ENCODE measurements around the gene SNAPIN. TPM values are rescaled to one million over a fixed set of nuclear protein-coding genes. Genes with fewer than 3 reads are reported as not detected.

SNAPIN gene
- total RNA-seq, 3 donors from 2014 or later = 22.6 to 33.7 (median 25.4) TPM

- no peak for ATAC-seq
Observed at GRCh38 chr1:153614906-153615305, 43.6 kb upstream of the SNAPIN start.

GRCh38 chr1:153615406-153615805 is 43.1 kb upstream of the SNAPIN start:
- intact Hi-C loops (cut with DNase I, micrococcal nuclease) = no loop called here
- H3K4me1 ChIP-seq (ENCODE audit: low read depth) = peaks cover 25% of the 10 kb centered on the region
- H3K36me3 ChIP-seq (ENCODE audit: low read depth) = no peaks in the 10 kb centered on the region
- no peak for TF ChIP-seq CTCF (IDR thresholded peaks at IDR 0.05)
- peak in 1 of 3 donors; percentile 46 for DNase-seq
- no peak for ATAC-seq
- no peak overlapping the region for H3K4me3 ChIP-seq
- no peaks in the 10 kb centered on the region for H3K9me3 ChIP-seq

More at GRCh38 chr1:153614906-153615305, 43.6 kb upstream of the SNAPIN start:
- intact Hi-C loops (cut with DNase I, micrococcal nuclease) = no loop called here
- Histone ChIP-seq H3K4me3 (no peak overlapping the region), H3K36me3 (ENCODE audit: low read depth) (no peaks in the 10 kb centered on the region), H3K4me1 (ENCODE audit: low read depth) (peaks cover 30% of the 10 kb centered on the region), H3K9me3 (no peaks in the 10 kb centered on the region)
- peak in 1 of 3 donors; percentile 32 for DNase-seq
- no peak for TF ChIP-seq CTCF (IDR thresholded peaks at IDR 0.05)

- Histone ChIP-seq H3K36me3 (ENCODE audit: low read depth) (no peaks in the 10 kb centered on the region), H3K4me3 (no peak within 1 kb of the TSS), H3K4me1 (ENCODE audit: low read depth) (peaks cover 17% of the 10 kb centered on the region), H3K9me3 (no peaks in the 10 kb centered on the region)
- no peak for TF ChIP-seq CTCF (IDR thresholded peaks at IDR 0.05)
- intact Hi-C loops (cut with DNase I, micrococcal nuclease) = no loop called here
- ATAC-seq = peak; percentile 79
- DNase-seq = peak; percentile 93 to 96 (median 94)
Observed at GRCh38 chr1:153616144-153616916, 42.2 kb upstream of the SNAPIN start, which contains the start of gene S100A14. Gene S100A14 (minus strand): TSS chr1:153616325. CDS start chr1:153615858, 467 bp downstream.

- ATAC-seq (peak; percentile 5), DNase-seq (no peak)
- no peak for TF ChIP-seq CTCF (IDR thresholded peaks at IDR 0.05)
- Histone ChIP-seq H3K4me1 (ENCODE audit: low read depth) (peaks cover 17% of the 10 kb centered on the region), H3K36me3 (ENCODE audit: low read depth) (no peaks in the 10 kb centered on the region), H3K9me3 (no peaks in the 10 kb centered on the region), H3K4me3 (no peak overlapping the region)
- intact Hi-C loops (cut with DNase I, micrococcal nuclease) = no loop called here
Observed at GRCh38 chr1:153616917-153617311, 41.6 kb upstream of the SNAPIN start.

- no peaks in the 10 kb centered on the region for H3K36me3 ChIP-seq (ENCODE audit: low read depth)
- peaks cover 17% of the 10 kb centered on the region for H3K4me1 ChIP-seq (ENCODE audit: low read depth)
- no peak for TF ChIP-seq CTCF (IDR thresholded peaks at IDR 0.05)
- ATAC-seq (peak; percentile 72), DNase-seq (peak; percentile 87 to 94 (median 90))
- H3K4me3 ChIP-seq = no peak overlapping the region
- intact Hi-C loops (cut with DNase I, micrococcal nuclease) = no loop called here
- H3K9me3 ChIP-seq = no peaks in the 10 kb centered on the region
Observed at GRCh38 chr1:153617663-153618062, 40.8 kb upstream of the SNAPIN start.

Measured in mucosa of descending colon (tissue), 3 donors.